ENCODE data around the gene TMEM51.

The TMEM51 gene

DNA sequence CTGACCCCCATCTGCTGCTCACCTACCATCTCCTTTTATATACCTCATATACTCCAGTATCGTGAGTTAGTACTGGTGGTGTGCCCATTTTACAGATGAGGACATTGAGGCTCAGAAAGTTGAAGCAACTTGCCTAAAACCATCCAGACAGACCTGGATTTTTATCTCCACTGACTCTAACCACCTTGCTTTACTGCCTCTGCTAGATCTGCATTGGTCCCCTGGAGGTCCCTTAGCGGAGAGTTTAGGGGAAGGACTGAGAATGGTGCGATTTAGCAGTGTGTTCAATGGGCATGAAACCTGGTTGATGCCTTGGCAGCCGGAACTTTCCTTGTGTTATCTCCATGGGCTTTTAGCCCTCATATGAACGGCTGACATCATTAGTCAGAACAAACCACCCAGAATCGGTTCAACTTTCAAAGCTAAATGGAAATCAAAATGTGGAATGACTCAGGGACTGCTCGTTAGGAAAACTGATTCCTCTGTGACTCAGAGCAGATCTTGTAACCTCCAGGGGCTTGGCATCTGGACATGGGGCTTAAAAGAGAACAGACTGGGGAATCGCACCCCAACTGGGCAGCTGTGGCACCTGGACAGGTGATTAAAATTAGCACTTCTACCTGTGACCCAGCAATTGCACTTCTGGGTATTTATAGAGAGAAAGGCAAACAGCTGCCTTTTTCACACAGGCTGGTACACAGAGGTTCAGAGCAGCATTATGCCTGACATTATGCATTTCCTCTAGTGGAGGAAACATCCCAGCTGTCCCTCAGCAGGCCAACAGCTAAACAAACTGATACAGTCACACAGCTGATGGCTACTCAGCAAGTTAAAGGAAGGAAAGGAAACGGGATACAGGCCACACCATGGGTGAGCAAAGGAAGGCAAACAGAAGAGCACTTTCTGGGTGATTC, 25.3 kb downstream of the TMEM51 start:
- DNase-seq (ENCODE audit: low spot score) = peak; percentile 91

GRCh38 chr1:15179485-15179883, 25.9 kb downstream of the TMEM51 start:
- no peak for DNase-seq (ENCODE audit: low spot score)
- POLR2A ChIA-PET (ENCODE audit: low non-redundant PET) = interaction anchor here (1.2 kb wide), 1 partner anchor 27 kb away, joined by 5 read pairs; no protein-coding TSS in a partner anchor
- no peak for TF ChIP-seq CTCF (conservative IDR thresholded peaks at IDR 0.05; ENCODE audit: low read depth)
- CTCF ChIA-PET = no interaction called here
- H3K27ac ChIP-seq = peak overlapping the region; percentile 84

More for the DNA sequence above, 25.3 kb downstream of the TMEM51 start:
- ChIA-PET POLR2A (ENCODE audit: low non-redundant PET) (interaction anchor here (1.2 kb wide), 1 partner anchor 26 kb away, joined by 5 read pairs; no protein-coding TSS in a partner anchor), CTCF (no interaction called here)
- peak overlapping the region; percentile 84 for H3K27ac ChIP-seq
- TF ChIP-seq CTCF (conservative IDR thresholded peaks at IDR 0.05; ENCODE audit: low read depth) = no peak

GRCh38 chr1:15180189-15180588, 26.6 kb downstream of the TMEM51 start:
- H3K27ac ChIP-seq = peak overlapping the region; percentile 84
- POLR2A ChIA-PET (ENCODE audit: low non-redundant PET) = no interaction called here
- TF ChIP-seq CTCF (conservative IDR thresholded peaks at IDR 0.05; ENCODE audit: low read depth) = no peak
- CTCF ChIA-PET = no interaction called here
- DNase-seq (ENCODE audit: low spot score) = no peak

DNA sequence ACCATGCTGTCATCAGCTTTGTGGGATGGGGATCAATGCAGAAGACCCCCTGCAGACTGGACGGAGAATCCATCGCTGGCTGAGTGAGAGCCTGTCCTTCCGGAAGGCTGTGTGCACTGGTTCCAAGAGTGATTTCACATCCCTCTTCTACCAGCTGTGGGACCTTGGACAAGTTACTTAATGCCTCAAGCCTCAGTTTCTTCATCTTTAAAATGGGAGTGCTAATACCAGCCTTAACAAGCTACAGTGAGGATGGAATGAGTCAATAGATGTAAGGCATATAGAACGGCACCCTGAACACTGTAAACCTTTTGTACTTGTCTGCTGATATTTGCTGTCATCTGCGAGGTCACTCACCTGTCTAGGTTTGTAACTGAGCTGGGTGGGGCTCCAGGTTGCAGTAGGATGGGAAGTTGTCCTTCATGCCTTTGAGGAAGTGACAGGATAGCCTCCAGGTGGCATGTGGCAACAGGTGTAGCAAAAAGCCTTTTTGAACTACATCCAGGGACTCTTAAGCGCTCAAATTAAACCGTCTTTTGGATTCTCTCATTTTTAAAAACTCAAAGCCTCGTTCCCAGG, 27.5 kb downstream of the TMEM51 start:
- no peak for DNase-seq (ENCODE audit: low spot score)
- TF ChIP-seq CTCF (conservative IDR thresholded peaks at IDR 0.05; ENCODE audit: low read depth) = no peak
- ChIA-PET CTCF (interaction anchor here (0.6 kb wide), 1 partner anchor 1433 kb away, joined by 4 read pairs; no protein-coding TSS in a partner anchor), POLR2A (ENCODE audit: low non-redundant PET) (no interaction called here)
- no peak overlapping the region for H3K27ac ChIP-seq

- no peak overlapping the region for H3K27ac ChIP-seq
- POLR2A ChIA-PET (ENCODE audit: low non-redundant PET) = no interaction called here
- TF ChIP-seq CTCF (conservative IDR thresholded peaks at IDR 0.05; ENCODE audit: low read depth) = no peak
- DNase-seq (ENCODE audit: low spot score) = no peak
- CTCF ChIA-PET = interaction anchor here (0.6 kb wide), 1 partner anchor 1434 kb away, joined by 4 read pairs; no protein-coding TSS in a partner anchor
These were observed 28.0 kb downstream of the TMEM51 start for GRCh38 chr1:15181564-15181963.

DNA sequence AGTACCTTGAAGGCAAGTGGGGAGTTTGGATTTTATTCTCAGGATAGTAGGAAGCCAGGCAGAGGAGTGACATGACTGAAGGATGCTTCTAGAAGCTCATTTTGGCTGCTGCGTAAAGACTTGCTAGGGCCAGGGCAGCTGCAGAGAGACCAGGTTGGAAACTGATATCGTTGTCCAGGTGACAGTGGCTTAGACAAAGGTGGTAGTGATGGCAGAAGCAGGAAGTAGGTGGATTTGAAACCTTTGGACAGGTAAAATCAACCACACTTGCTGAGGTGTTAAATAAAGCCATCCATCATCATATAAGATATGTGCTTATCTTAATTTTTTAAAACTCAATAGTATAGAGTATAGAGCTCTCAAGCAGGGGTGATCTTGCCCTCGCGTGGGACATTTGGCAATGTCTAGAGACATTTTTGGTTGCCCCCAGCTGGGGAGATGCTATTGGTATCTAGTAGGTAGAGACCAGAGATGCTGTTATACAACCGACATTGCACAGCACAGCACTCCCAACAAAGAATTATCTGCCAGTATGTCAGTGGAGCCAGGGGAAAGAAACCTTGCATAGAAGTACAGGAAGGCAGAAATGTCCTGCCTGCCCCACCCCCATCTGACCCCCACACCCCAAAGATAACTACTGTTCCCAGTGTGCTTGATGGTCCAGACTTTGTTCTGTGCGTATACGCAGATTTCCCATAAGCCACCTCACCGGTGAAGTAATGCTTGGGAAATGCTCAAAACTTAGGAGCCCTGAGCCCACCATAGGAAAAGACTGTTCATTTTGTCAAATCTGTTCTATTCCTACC, 31.1 kb downstream of the TMEM51 start:
- POLR2A ChIA-PET (ENCODE audit: low non-redundant PET) = no interaction called here
- H3K27ac ChIP-seq = no peak overlapping the region
- CTCF ChIA-PET = no interaction called here
- no peak for TF ChIP-seq CTCF (conservative IDR thresholded peaks at IDR 0.05; ENCODE audit: low read depth)
- DNase-seq (ENCODE audit: low spot score) = no peak

All from RWPE1 (cell line).